ENCODE results near the gene ANKRD9.
"Not testable (repeated sequence)": the region's sequence is repeated elsewhere in the genome, so short reads cannot be mapped to it uniquely, and the experiment has no call there.

ANKRD9 gene, protein sequence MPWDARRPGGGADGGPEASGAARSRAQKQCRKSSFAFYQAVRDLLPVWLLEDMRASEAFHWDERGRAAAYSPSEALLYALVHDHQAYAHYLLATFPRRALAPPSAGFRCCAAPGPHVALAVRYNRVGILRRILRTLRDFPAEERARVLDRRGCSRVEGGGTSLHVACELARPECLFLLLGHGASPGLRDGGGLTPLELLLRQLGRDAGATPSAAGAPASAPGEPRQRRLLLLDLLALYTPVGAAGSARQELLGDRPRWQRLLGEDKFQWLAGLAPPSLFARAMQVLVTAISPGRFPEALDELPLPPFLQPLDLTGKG

GRCh38 chr14:102509746-102510615, at the start of gene ANKRD9:
Gene ANKRD9, minus strand, starts transcription at chr14:102509776. Its CDS starts 1,887 bp downstream, at chr14:102507889.
- peak; percentile 59 to 93 for DNase-seq

- no peak for DNase-seq
These were observed 49.0 kb upstream of the ANKRD9 start for GRCh38 chr14:102558556-102558955.

DNA sequence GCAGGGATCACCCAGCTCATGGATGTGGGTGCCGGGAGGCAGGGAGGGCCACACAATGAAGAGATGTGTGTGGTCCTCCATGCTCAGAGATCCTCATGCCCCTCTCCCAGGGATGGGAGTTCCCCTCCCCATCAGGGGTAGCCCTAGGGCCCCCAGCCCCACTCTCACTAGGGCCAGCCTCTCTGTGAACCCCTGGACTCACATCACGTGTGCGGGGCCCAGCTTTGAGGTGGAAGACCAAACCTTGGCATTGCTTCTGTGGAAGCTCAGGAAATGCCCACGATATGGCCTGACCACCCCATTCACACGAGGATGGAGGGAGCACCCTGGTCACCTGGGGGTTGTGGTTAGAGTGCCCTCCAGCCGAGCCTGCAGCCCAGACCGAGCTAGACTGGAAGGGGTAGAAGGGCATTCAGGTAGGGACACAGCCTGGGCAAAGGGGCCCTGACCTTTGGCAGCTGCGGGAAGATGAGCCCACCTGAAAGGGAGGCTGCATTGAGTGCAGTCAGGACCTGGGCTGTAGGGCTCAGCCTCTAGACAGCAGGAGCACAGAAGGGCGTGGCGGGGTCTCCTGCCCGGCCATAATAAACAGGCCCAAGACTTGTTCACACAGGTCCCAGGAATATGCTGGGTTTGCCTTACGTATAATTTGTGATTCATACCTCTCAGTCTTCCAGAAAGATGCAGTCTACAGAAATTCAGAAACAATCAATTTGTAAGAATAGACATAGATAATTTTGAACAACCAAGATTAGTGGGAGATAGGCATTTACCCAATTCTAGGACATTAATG, 48.1 kb upstream of the ANKRD9 start:
- DNase-seq = no peak

DNA sequence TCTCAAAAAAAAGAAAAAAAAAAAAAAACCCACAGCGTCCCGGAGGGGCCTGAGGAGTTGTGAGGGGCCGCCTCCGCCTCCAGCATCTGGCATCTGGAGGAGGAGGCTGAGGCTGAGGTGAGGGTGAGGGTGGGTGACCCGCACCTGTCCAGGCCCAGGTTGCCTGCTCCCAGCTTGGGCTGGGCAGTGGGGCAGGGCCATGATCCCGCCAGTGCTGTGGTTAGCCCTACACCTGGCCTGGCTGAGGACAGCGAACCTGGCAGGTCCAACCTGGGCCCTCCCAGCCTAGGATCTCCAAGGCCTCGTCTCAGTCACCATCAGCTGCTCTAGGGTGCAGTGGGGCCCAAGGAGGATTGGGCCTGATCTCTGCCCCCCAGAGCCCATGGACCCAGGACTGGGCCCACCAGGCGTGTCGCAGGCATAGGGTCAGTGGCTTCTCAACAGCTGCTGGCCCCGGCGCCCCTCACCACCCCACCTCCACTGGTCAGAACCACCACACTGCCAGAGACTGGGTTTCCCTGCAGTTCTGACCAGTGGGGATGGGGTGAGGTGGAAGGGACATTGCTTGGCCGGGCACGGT, 46.6 kb upstream of the ANKRD9 start:
- no peak for DNase-seq

DNA sequence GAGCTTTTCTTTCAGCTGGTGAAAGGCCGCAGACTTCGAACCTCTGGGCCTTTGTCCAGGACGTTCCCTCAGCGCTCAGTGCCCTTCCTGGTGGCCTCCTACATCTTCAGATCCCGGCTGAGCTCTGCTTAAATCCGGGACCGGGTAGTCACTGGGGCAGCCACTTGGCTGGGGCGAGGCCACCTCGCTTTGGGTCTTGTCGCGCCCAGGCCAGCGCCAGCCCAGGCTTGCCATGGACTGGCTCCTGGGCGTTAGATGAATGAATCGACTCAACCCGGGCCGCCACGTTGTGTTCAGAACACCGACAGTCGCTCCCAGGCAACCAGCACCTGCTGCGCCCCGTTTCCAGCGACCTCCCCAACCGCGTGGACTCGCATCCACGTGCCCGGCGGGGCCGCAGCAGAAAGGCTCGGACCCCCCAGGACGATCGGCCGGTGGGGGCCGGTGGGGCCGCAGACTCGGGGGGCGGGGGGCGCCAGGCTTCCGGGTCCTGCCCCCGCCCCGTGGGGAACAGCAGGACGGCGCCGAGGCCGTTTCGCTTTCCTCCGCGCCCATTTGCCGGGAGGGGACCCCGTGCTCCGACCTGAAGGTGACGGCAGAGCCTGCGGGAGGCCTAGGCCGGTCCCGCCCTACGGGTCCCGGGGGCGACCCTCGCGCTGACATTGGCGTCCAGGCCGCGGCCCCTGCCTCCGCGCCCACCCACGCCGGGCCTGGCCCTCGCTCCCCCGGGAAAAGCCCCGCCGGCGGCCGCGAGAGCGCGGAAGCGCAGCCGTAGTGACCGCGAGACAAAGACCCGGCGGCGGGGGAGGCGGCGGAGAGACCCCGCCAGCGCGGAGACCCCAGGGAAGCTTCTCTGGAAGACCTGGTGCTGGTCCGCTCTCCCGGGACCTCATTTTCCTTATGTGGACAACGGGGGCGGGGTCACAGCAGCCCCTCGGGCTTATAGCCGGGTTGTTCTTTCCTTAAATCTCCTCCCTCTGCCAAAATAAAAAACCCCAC, 45.5 kb upstream of the ANKRD9 start:
- DNase-seq = peak in 1 of 2 experiments; percentile 27

- no peak for DNase-seq
These were observed 42.6 kb upstream of the ANKRD9 start for GRCh38 chr14:102551995-102552705.

GRCh38 chr14:102550927-102551401, 41.4 kb upstream of the ANKRD9 start:
- DNase-seq = not testable (repeated sequence)

DNA sequence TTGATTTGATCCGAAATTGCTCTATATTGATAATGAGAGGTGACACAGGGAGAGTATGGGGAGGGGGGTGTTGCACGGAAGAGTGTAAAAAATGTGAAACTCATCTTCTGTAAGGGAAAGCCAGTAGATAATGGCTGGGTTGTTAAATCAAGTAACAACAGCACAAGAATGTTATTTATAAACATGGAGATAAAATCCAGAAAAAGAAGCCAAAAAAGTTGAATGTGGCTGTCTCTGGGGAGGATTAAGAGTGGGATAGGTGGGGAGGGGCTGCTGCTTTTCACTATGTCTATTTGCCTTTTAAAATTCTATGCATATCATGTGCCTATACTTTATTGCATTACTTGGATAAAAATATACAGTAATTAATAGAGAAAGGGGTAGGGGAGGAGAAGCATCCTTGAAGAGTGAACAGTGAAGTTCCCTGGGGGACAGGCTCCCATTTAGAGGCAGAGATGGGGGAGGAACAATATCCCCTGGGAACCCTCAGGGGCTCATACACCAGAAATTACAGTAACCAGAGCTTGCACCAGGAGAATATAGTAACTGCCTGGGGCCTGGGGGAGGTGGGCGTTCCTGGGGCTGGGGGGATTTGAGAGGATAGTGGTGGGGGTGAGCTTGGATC, 39.2 kb upstream of the ANKRD9 start:
- DNase-seq = no peak

DNA sequence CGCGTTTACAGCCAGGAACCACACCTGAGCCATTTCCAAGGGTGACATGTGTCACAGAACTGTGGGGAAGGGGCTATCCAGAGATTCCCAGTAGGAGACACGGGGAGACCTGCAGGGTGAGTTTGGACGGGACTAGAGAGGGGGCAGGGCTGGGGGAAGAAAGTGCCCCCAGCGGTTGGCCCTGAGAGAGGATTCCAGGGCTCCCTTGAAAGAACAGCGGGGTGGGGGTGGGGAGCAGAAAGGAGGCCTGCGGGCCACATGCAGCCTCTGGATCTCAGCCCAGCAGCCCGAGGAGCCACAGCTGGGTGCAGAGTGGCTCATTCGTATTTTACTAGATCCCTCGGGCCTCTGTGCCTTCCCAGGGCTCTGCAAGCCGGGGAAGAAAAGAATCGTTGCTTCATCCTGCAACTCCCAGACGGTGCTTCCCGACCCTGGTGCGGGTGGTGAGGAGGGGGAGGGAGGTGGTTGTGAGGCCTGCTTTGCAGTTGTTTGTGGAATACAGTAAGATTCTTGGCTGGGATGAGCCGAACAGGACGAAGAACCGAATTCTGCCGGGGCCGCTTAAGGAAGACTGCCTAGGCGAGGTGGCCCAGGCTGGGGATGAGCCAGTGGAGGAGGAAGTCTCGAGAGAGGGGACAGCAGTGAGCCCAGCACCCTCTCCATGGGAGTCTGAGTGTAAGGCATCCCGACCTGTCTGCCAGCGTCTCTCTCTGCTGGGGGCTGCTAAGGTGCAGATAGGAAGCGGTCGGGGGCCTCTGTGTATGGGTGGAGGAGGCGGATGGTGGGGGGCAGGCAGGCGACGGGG, 36.1 kb upstream of the ANKRD9 start:
- DNase-seq = no peak

GRCh38 chr14:102544747-102545460, 35.3 kb upstream of the ANKRD9 start:
- DNase-seq = no peak

DNA sequence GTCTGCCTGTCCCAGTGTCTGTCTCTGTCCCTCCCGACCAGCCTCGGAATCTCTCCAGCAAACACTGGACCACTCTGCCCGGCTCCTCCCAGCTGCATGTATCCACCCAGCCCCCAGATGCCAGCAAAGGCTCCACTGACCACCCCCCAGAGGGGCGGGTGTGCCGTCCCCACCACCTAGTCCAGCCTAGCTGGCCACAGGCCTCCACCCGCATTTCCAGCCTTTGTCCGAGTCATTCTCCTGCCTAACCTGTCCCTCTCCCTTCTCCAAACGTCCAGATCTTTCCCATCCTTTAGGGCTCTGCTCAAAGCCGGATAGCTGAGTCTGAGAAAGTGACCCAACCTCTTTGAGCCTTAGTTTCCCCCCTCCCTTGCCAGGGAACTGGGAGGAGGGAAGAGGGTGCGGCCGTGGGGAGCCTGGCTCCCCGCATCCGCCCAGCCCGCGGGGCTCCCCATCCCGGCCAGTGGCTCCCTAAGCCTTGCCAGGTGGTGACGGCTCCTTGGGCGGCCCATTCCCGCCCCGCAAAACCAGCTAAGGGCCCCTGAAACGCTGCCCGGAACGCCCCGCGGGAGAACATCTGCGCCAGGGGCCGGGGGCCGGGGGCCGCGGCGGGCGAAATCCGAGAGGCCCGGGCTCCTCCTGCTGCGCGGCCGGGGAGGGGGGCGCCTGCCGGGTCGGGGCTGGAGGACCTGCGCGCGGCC, 34.6 kb upstream of the ANKRD9 start:
- peak in 1 of 2 experiments; percentile 18 for DNase-seq

DNA sequence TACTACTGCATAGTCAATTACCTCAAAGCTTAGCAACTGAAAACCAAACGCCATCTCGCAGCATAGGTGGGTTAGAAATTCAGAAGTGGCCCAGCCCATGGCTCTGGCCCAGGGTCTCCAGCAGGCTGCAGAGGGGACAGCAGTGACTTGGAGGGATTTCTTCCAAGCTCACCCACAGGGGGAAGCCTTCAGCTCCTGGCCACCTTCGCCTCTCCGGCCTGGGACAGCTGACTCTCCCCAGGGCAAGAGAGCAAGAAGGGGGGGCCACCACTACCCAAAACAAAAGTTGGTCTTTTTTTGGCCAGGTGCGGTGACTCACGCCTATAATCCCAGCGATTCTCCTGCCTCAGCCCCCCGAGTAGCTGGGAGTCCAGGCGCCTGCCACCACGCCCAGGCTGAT, 32.2 kb upstream of the ANKRD9 start:
- DNase-seq = no peak

DNA sequence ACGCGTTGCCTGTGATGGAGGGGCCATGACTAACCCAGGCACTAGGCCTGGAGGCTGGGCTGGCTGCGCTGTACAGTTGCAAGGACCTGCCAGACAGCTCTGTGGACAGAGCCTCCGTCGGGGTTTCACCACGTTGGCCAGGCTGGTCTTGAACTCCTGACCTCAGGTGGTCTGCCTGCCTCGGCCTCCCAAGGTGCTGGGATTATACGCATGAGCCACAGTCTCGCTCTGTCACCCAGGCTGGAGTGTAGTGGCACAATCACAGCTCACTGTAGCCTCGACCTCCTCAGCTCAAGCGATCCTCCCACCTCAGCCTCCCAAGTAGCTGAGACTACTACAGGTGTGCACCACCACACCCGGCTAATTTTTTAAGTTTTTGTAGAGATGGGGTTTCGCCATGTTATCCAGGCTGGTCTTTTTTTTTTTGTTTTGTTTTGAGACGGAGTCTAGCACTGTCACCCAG, 31.5 kb upstream of the ANKRD9 start:
- DNase-seq = not testable (repeated sequence)

GRCh38 chr14:102540315-102541028, 30.9 kb upstream of the ANKRD9 start:
- peak in 1 of 2 experiments; percentile 50 for DNase-seq

- no peak for DNase-seq
These were observed 30.2 kb upstream of the ANKRD9 start for GRCh38 chr14:102539544-102540314.

Measured in NCI-H526 (cell line).